H1 (cell line): ENCODE measurements around the gene RASAL1. TPM values are rescaled to one million over a fixed set of nuclear protein-coding genes. Genes with fewer than 3 reads are reported as not detected.

Experiments
- CTCF ChIA-PET: fragments of 300-600 bp; sonication (Branson Sonifier 250); formaldehyde crosslinking; loops from one replicate; lab custom pipeline; 2021; ENCODE audit not compliant: partially characterized antibody; lab: Charles Lee
- POLR2A ChIA-PET: fragments of 300-600 bp; sonication (Branson Sonifier 250); formaldehyde crosslinking; loops from one replicate; lab custom pipeline; 2021; ENCODE audit warnings: inconsistent platforms; ENCODE audit not compliant: partially characterized antibody; lab: Charles Lee
- DNase-seq, 2 experiments: peaks; one replicate each; pipeline versions ENCODE4 v3.0.0 to v3.0.0-alpha.2; 2010 to 2022; ENCODE audit warnings: low spot score in 2 of 2, low read depth in 1 of 2, mixed read lengths in 1 of 2
- FAIRE-seq: peaks from 2 replicates; lab custom pipeline; 2011; peaks lifted over from hg19 to GRCh38; lab: Jason Lieb, UNC
- H2AFZ ChIP-seq: 2 replicates; pipeline ENCODE4 v1.8.1; 2012; ENCODE audit warnings: low read length, inconsistent platforms
- H2AK5ac ChIP-seq: 2 replicates; pipeline ENCODE4 v1.6.1; 2013; ENCODE audit warnings: low read depth, low read length
- H2BK120ac ChIP-seq: replicated peaks from 2 replicates; pipeline ENCODE3; 2013; ENCODE audit warnings: low read depth, low read length, inconsistent platforms
- H2BK12ac ChIP-seq: 2 replicates; pipeline ENCODE4 v1.6.1; 2013; ENCODE audit warnings: low read depth, low read length
- H2BK15ac ChIP-seq: 2 replicates; pipeline ENCODE4 v1.6.1; 2013; ENCODE audit warnings: low read length
- H2BK20ac ChIP-seq: 2 replicates; pipeline ENCODE4 v1.6.1; 2013; ENCODE audit warnings: low read length
- H2BK5ac ChIP-seq: 2 replicates; pipeline ENCODE4 v1.6.1; 2013; ENCODE audit warnings: low read depth, low read length
- H3K14ac ChIP-seq: 2 replicates; pipeline ENCODE4 v1.6.1; 2013; ENCODE audit warnings: inconsistent platforms; ENCODE audit not compliant: insufficient read length
- H3K18ac ChIP-seq: 2 replicates; pipeline ENCODE4 v1.6.1; 2013; ENCODE audit warnings: low read length; ENCODE audit errors: extremely low read depth
- H3K23ac ChIP-seq: 2 replicates; pipeline ENCODE4 v1.6.1; 2013; ENCODE audit warnings: inconsistent platforms; ENCODE audit not compliant: insufficient read length
- H3K23me2 ChIP-seq: 2 replicates; pipeline ENCODE4 v1.6.1; 2013; ENCODE audit warnings: low read depth, low read length
- H3K27ac ChIP-seq: 2 replicates; pipeline ENCODE4 v1.6.1; 2011; ENCODE audit warnings: low read depth, low read length, inconsistent platforms
- H3K27me3 ChIP-seq, 4 experiments: replicated peaks in 1 of 4; 1 replicate in 1 of 4; 2 replicates in 3 of 4; pipeline versions ENCODE4 v1.6.1 to v1.8.1; 2011 to 2013; ENCODE audit warnings: low read length in 3 of 4, mild to moderate bottlenecking in 3 of 4, inconsistent platforms in 2 of 4, mixed read lengths in 2 of 4, moderate library complexity in 1 of 4; ENCODE audit not compliant: control insufficient read depth in 3 of 4, insufficient read depth in 3 of 4; ENCODE audit errors: extremely low read depth in 1 of 4
- H3K36me3 ChIP-seq, 4 experiments: 2 replicates each; pipeline versions ENCODE4 v1.6.1 to v1.8.1; 2011 to 2013; ENCODE audit warnings: mild to moderate bottlenecking in 4 of 4, low read length in 3 of 4, moderate library complexity in 2 of 4, control low read depth in 1 of 4, inconsistent platforms in 1 of 4; ENCODE audit not compliant: insufficient read depth in 4 of 4, control insufficient read depth in 2 of 4
- H3K4ac ChIP-seq: replicated peaks from 2 replicates; pipeline ENCODE3; 2013; ENCODE audit warnings: low read length, low read depth, mixed read lengths, inconsistent platforms; ENCODE audit not compliant: insufficient read length
- H3K4me1 ChIP-seq, 4 experiments: replicated peaks in 1 of 4; 1 replicate in 1 of 4; 2 replicates in 3 of 4; pipeline versions ENCODE4 v1.6.1 to v1.8.1; 2011 to 2013; ENCODE audit warnings: low read length in 3 of 4, inconsistent platforms in 2 of 4, mixed read lengths in 1 of 4; ENCODE audit not compliant: insufficient read depth in 4 of 4, control insufficient read depth in 3 of 4
- H3K4me2 ChIP-seq, 2 experiments: 2 replicates each; pipeline versions ENCODE4 v1.6.1 to v1.8.1; 2011 to 2013; ENCODE audit warnings: low read depth in 2 of 2, low read length in 2 of 2, control low read depth in 1 of 2, inconsistent platforms in 1 of 2, mild to moderate bottlenecking in 1 of 2; ENCODE audit not compliant: insufficient read depth in 1 of 2
- H3K4me3 ChIP-seq, 4 experiments: fragments of 200-600, 300-600 bp in 1 of 4; sonication (generic), shearing (Covaris generic), sonication (Bioruptor Twin) in 1 of 4; 2 replicates each; pipeline versions ENCODE4 v1.5.1 to v1.8.1; 2011 to 2016; ENCODE audit warnings: low read length in 4 of 4, low read depth in 3 of 4, control low read depth in 2 of 4, inconsistent platforms in 2 of 4, mild to moderate bottlenecking in 2 of 4, mixed read lengths in 1 of 4, moderate library complexity in 1 of 4; ENCODE audit not compliant: insufficient read depth in 2 of 4; ENCODE audit errors: extremely low read depth in 1 of 4
- H3K56ac ChIP-seq: replicated peaks from 2 replicates; pipeline ENCODE3; 2013; ENCODE audit warnings: low read depth, mild to moderate bottlenecking, mixed read lengths, low read length, inconsistent platforms; ENCODE audit not compliant: insufficient read length
- H3K79me1 ChIP-seq: 2 replicates; pipeline ENCODE4 v1.6.1; 2013; ENCODE audit warnings: low read depth, low read length, control low read depth
- H3K79me2 ChIP-seq, 2 experiments: 2 replicates each; pipeline versions ENCODE4 v1.6.1 to v1.8.1; 2012 to 2013; ENCODE audit warnings: low read length in 2 of 2, mild to moderate bottlenecking in 2 of 2, inconsistent platforms in 1 of 2; ENCODE audit not compliant: insufficient read depth in 2 of 2, control insufficient read depth in 1 of 2
- H3K9ac ChIP-seq, 4 experiments: replicated peaks in 1 of 4; 1 replicate in 1 of 4; 2 replicates in 3 of 4; pipeline versions ENCODE4 v1.6.1 to v1.8.1; 2011 to 2013; ENCODE audit warnings: low read depth in 3 of 4, low read length in 3 of 4, control low read depth in 2 of 4, mild to moderate bottlenecking in 2 of 4, moderate library complexity in 2 of 4, inconsistent platforms in 1 of 4; ENCODE audit errors: extremely low read depth in 1 of 4
- H3K9me3 ChIP-seq, 2 experiments: 2 replicates each; pipeline versions ENCODE4 v1.6.1 to v1.8.1; 2012 to 2013; ENCODE audit warnings: mild to moderate bottlenecking in 2 of 2, moderate library complexity in 2 of 2, control low read depth in 1 of 2, inconsistent platforms in 1 of 2, low read depth in 1 of 2, low read length in 1 of 2, mixed read lengths in 1 of 2; ENCODE audit not compliant: insufficient read depth in 2 of 2
- H4K20me1 ChIP-seq, 2 experiments: replicated peaks in 1 of 2; 2 replicates each; pipeline versions ENCODE3 to v1.8.1; 2011 to 2013; ENCODE audit warnings: inconsistent platforms in 2 of 2, low read length in 2 of 2, mild to moderate bottlenecking in 1 of 2; ENCODE audit not compliant: insufficient read depth in 2 of 2, control insufficient read depth in 1 of 2
- H4K5ac ChIP-seq: 2 replicates; pipeline ENCODE4 v1.6.1; 2013; ENCODE audit warnings: low read length, low read depth, mixed read lengths, inconsistent platforms; ENCODE audit not compliant: insufficient read length
- H4K8ac ChIP-seq: 2 replicates; pipeline ENCODE4 v1.8.0; 2013; ENCODE audit warnings: mild to moderate bottlenecking, moderate library complexity, low read length, inconsistent platforms; ENCODE audit not compliant: insufficient read depth; ENCODE audit errors: extremely low read depth
- H4K91ac ChIP-seq: replicated peaks from 2 replicates; pipeline ENCODE3; 2013; ENCODE audit warnings: low read length, mixed read lengths, inconsistent platforms; ENCODE audit not compliant: insufficient read length
- SP1 ChIP-seq: IDR thresholded peaks from 2 replicates; pipeline ENCODE4 v1.6.1; 2011; ENCODE audit warnings: low read depth, low read length
- WGBS, 2 experiments: shearing (Covaris generic) in 1 of 2; methylation state at CpG; one replicate each; pipeline versions ENCODE4 v1.1.6 to v1.1.7; 2013 to 2015; ENCODE audit warnings: low lambda C conversion rate in 2 of 2, mixed read lengths in 2 of 2, inconsistent platforms in 1 of 2, low coverage in 1 of 2, missing lambda C conversion rate in 1 of 2; ENCODE audit not compliant: insufficient replicate concordance in 2 of 2, insufficient coverage in 1 of 2, insufficient read length in 1 of 2; ENCODE audit errors: extremely low coverage in 1 of 2, missing lambda C conversion rate in 1 of 2; 5-methylcytosine and 5-hydroxymethylcytosine counted together
- polyA plus RNA-seq, 7 experiments: library from polyadenylated mRNA; depleted of rRNA in 3 of 7; stranded (reverse) in 5 of 7; unstranded in 2 of 7; fragments of >200 nt in 5 of 7; fragments of 200-250 nt in 2 of 7; gene quantifications; 1 replicate in 5 of 7; 2 replicates in 1 of 7; 4 replicates in 1 of 7; pipeline versions ENCODE4 v1.2.1 to v1.2.3, GENCODE V29; 2011 to 2013; ENCODE audit warnings: missing spikeins in 2 of 7, mixed read lengths in 2 of 7
- total RNA-seq: library from RNA; stranded (reverse); fragmentation: NEBNext Ultra II Directional; extraction: Animal tissue kit (Norgen Biotek cat#: 25700); gene quantifications from 2 replicates; pipeline ENCODE4 v1.2.1, GENCODE V29; 2021

The RASAL1 gene
- total and polyA plus RNA-seq, 2 of the 8 experiments (the other 6 are each of a cell fraction or from before 2014, with no cell fraction given) = 3.7 to 5.0 TPM

DNA sequence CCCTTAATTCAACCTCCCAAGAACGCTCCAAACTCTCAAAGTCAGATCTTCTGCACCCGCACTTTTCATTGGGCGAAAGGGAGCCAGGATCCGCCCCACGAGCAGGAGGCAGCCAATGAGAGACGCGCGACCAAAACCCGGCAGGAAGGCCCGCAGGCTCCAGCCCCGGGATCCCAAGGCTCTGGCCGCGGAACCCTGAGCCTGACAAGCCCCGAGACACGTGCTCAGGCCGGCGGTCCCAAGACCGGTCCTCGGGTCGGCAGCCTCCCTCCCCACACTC is 49.3 kb upstream of the RASAL1 start:
- H3K4me2 ChIP-seq = peak overlapping the region; percentile 63 to 72
- peaks cover 9 to 46% of the 10 kb centered on the region in 2 experiments; a peak in 3 of 4 replicates for H3K79me2 ChIP-seq
- peak overlapping the region; percentile 58; the same call in 1 of the 2 replicates for H2AFZ ChIP-seq
- H3K14ac ChIP-seq = no peak overlapping the region
- no peak overlapping the region for H2BK120ac ChIP-seq
- H4K8ac ChIP-seq = peak overlapping the region; percentile 96
- peak overlapping the region; percentile 39 for H4K5ac ChIP-seq
- H2BK12ac ChIP-seq = no peak overlapping the region
- peak overlapping the region; percentile 75 to 90 (median 80) for H3K4me3 ChIP-seq
- H3K4me1 ChIP-seq = peaks cover 0 to 6% (median 3%) of the 10 kb centered on the region in 4 experiments; a peak in 4 of 7 replicates
- H3K36me3 ChIP-seq = peaks cover 3 to 16% (median 10%) of the 10 kb centered on the region in 4 experiments; a peak in 7 of 8 replicates
- H4K20me1 ChIP-seq = peaks cover 2 to 13% of the 10 kb centered on the region in 2 experiments
- H4K91ac ChIP-seq = peak overlapping the region; percentile 88
- peak overlapping the region; percentile 84 for H3K27ac ChIP-seq
- 1% methylated on average over 15 of the region's 20 CpGs; no CpG with 5 or more reads in 1 of the 2 experiments for WGBS, 2 experiments
- H3K79me1 ChIP-seq = peaks cover 13% of the 10 kb centered on the region
- H3K56ac ChIP-seq = peak overlapping the region; percentile 91
- H3K4ac ChIP-seq = peak overlapping the region; percentile 87
- ChIA-PET POLR2A (interaction anchor here (0.6 to 5.1 kb wide), 19 partner anchors 7 to 198 kb away, joined by 3 to 30 read pairs (median 5); partner anchors contain the start of genes CFAP73 and TPCN1), CTCF (interaction anchor here (1.3 to 2.4 kb wide), 3 partner anchors 10 to 241 kb away, joined by 3 to 12 read pairs (median 3); no protein-coding TSS in a partner anchor)
- peak overlapping the region; percentile 88 for H2BK5ac ChIP-seq
- peak overlapping the region; percentile 72 to 92 (median 90) for H3K9ac ChIP-seq
- no peak overlapping the region for H2AK5ac ChIP-seq
- no peak overlapping the region for H2BK20ac ChIP-seq
- FAIRE-seq = no peak
- H3K18ac ChIP-seq = peak overlapping the region; percentile 78; the same call in 1 of the 2 replicates
- peaks cover 7% of the 10 kb centered on the region; the same call in 1 of the 2 replicates for H3K23me2 ChIP-seq
- H3K27me3 ChIP-seq = no peaks in the 10 kb centered on the region
- no peak overlapping the region for H2BK15ac ChIP-seq
- no peaks in the 10 kb centered on the region for H3K9me3 ChIP-seq
- DNase-seq = peak; percentile 61 to 89
- no peak overlapping the region for H3K23ac ChIP-seq
- TF ChIP-seq SP1 = peak; percentile 89
